Neural progenitor cell (in vitro differentiated cells): Measurements from ENCODE around the gene LRRN2. TPM values are rescaled to one million over a fixed set of nuclear protein-coding genes. Genes with fewer than 3 reads are reported as not detected.

Experiments
- DNase-seq: peaks from one replicate; pipeline ENCODE4 v3.0.0-alpha.2; 2016; ENCODE audit warnings: low spot score
- H2AFZ ChIP-seq: fragments of 200-600 bp; sonication (generic); replicated peaks from 2 replicates; pipeline ENCODE4 v1.6.1; 2016; ENCODE audit warnings: antibody characterized with exemption
- H3F3A ChIP-seq: fragments of 200-600 bp; sonication (generic); 2 replicates; pipeline ENCODE4 v1.6.1; 2016; ENCODE audit warnings: antibody characterized with exemption, low read depth
- H3K27ac ChIP-seq: fragments of 200-600 bp; sonication (generic); 2 replicates; pipeline ENCODE4 v1.5.1; 2016; ENCODE audit warnings: mild to moderate bottlenecking
- H3K27me3 ChIP-seq: fragments of 200-600 bp; sonication (generic); 2 replicates; pipeline ENCODE4 v1.6.1; 2016; ENCODE audit warnings: mild to moderate bottlenecking, moderate library complexity
- H3K36me3 ChIP-seq: fragments of 200-600 bp; sonication (generic); 2 replicates; pipeline ENCODE4 v1.5.1; 2016
- H3K4me1 ChIP-seq: fragments of 200-600 bp; sonication (generic); 2 replicates; pipeline ENCODE4 v1.6.1; 2016; ENCODE audit warnings: mixed run types
- H3K4me2 ChIP-seq: fragments of 200-600 bp; sonication (generic); 2 replicates; pipeline ENCODE4 v1.6.1; 2016
- H3K4me3 ChIP-seq: fragments of 200-600 bp; sonication (generic); 2 replicates; pipeline ENCODE4 v1.5.1; 2016
- H3K79me2 ChIP-seq: fragments of 200-600 bp; sonication (generic); 2 replicates; pipeline ENCODE4 v1.6.1; 2016; ENCODE audit warnings: low read depth
- H3K9ac ChIP-seq: fragments of 200-600 bp; sonication (generic); 2 replicates; pipeline ENCODE4 v1.6.1; 2016
- H3K9me3 ChIP-seq: fragments of 200-600 bp; sonication (generic); 2 replicates; pipeline ENCODE4 v1.5.1; 2016; ENCODE audit warnings: low read depth
- H4K20me1 ChIP-seq: fragments of 200-600 bp; sonication (generic); 2 replicates; pipeline ENCODE4 v1.6.1; 2016; ENCODE audit warnings: low read depth
- H3K27ac Mint-ChIP-seq: 3 replicates; pipeline ENCODE4 v1.8.0; 2021; ENCODE audit warnings: mixed read lengths
- H3K27me3 Mint-ChIP-seq: 2 replicates; pipeline ENCODE4 v1.8.0; 2022; ENCODE audit warnings: low read depth, mild to moderate bottlenecking, inconsistent platforms, moderate library complexity, mixed read lengths; ENCODE audit not compliant: insufficient read depth
- H3K36me3 Mint-ChIP-seq: 3 replicates; pipeline ENCODE4 v1.8.0; 2021; ENCODE audit warnings: mixed read lengths
- H3K4me1 Mint-ChIP-seq: 3 replicates; pipeline ENCODE4 v1.8.0; 2021; ENCODE audit warnings: mixed read lengths
- H3K4me3 Mint-ChIP-seq: 3 replicates; pipeline ENCODE4 v1.8.0; 2021; ENCODE audit warnings: mild to moderate bottlenecking, moderate library complexity, mixed read lengths
- H3K9me3 Mint-ChIP-seq: 3 replicates; pipeline ENCODE4 v1.8.0; 2020; ENCODE audit warnings: mixed read lengths
- CTCF ChIP-seq: fragments of 200-600 bp; sonication (generic); IDR thresholded peaks from 2 replicates; pipeline ENCODE4 v1.5.1; 2017; ENCODE audit warnings: antibody characterized with exemption, mild to moderate bottlenecking
- EZH2 ChIP-seq: fragments of 200-600 bp; sonication (generic); IDR thresholded peaks from 2 replicates; pipeline ENCODE4 v1.6.1; 2017; ENCODE audit warnings: antibody characterized with exemption, mild to moderate bottlenecking, moderate library complexity
- EZH2phosphoT487 ChIP-seq: fragments of 200-600 bp; sonication (generic); IDR thresholded peaks from 2 replicates; pipeline ENCODE4 v1.6.1; 2017; ENCODE audit warnings: antibody characterized with exemption
- total RNA-seq: library from RNA; depleted of rRNA; stranded (reverse); fragments of >200 nt; gene quantifications from 2 replicates; pipeline ENCODE4 v1.2.3, GENCODE V29; 2015; ENCODE audit warnings: low replicate concordance

LRRN2 gene
- total RNA-seq, 1 donor from 2014 or later: 1.9 TPM

GRCh38 chr1:204623894-204624361, 61.6 kb downstream of the LRRN2 start:
- Histone ChIP-seq H3K4me2 (no peak overlapping the region), H3K27ac (no peak overlapping the region), H3K9ac (no peak overlapping the region), H3F3A (no peaks in the 10 kb centered on the region), H3K79me2 (no peaks in the 10 kb centered on the region), H4K20me1 (no peaks in the 10 kb centered on the region), H3K36me3 (no peaks in the 10 kb centered on the region), H3K9me3 (no peaks in the 10 kb centered on the region), H2AFZ (no peak overlapping the region), H3K4me3 (no peak overlapping the region), H3K4me1 (peaks cover 31% of the 10 kb centered on the region), H3K27me3 (no peaks in the 10 kb centered on the region)
- Mint-ChIP-seq H3K4me3 (no peak overlapping the region), H3K4me1 (peaks cover 57% of the 10 kb centered on the region), H3K36me3 (no peaks in the 10 kb centered on the region), H3K27me3 (no peaks in the 10 kb centered on the region), H3K27ac (peak overlapping the region; percentile 75), H3K9me3 (peaks cover under 1% of the 10 kb centered on the region)
- DNase-seq: peak; percentile 57
- TF ChIP-seq CTCF: peak; percentile 28
- no peak for TF ChIP-seq EZH2phosphoT487

- DNase-seq: peak; percentile 21
- H3K9me3 Mint-ChIP-seq: peaks cover 2% of the 10 kb centered on the region
- no peak for TF ChIP-seq EZH2
- no peak for TF ChIP-seq EZH2phosphoT487
- no peak for TF ChIP-seq CTCF
These were observed 62.1 kb downstream of the LRRN2 start for GRCh38 chr1:204623365-204623893.

GRCh38 chr1:204621996-204622395, 63.5 kb downstream of the LRRN2 start:
- no peak overlapping the region for H3K27ac ChIP-seq
- Mint-ChIP-seq H3K4me3 (no peak overlapping the region), H3K36me3 (no peaks in the 10 kb centered on the region), H3K27me3 (peaks cover 2% of the 10 kb centered on the region), H3K4me1 (peaks cover 45% of the 10 kb centered on the region), H3K27ac (no peak overlapping the region), H3K9me3 (peaks cover 2% of the 10 kb centered on the region)
- no peak overlapping the region for H2AFZ ChIP-seq
- no peaks in the 10 kb centered on the region for H3K27me3 ChIP-seq
- no peak overlapping the region for H3K9ac ChIP-seq
- TF ChIP-seq EZH2phosphoT487 (no peak), EZH2 (no peak), CTCF (no peak)
- no peaks in the 10 kb centered on the region for H4K20me1 ChIP-seq
- no peak for DNase-seq
- peaks cover 24% of the 10 kb centered on the region for H3K4me1 ChIP-seq
- H3K9me3 ChIP-seq: no peaks in the 10 kb centered on the region
- no peaks in the 10 kb centered on the region for H3K79me2 ChIP-seq
- H3F3A ChIP-seq: no peaks in the 10 kb centered on the region
- no peak overlapping the region for H3K4me3 ChIP-seq
- H3K36me3 ChIP-seq: no peaks in the 10 kb centered on the region
- H3K4me2 ChIP-seq: no peak overlapping the region

More at GRCh38 chr1:204623365-204623893, 62.1 kb downstream of the LRRN2 start:
- no peak overlapping the region for H3K4me3 Mint-ChIP-seq
- H3K27ac Mint-ChIP-seq: peak overlapping the region; percentile 75
- H3K79me2 ChIP-seq: no peaks in the 10 kb centered on the region
- H3K27me3 Mint-ChIP-seq: no peaks in the 10 kb centered on the region
- H3K9ac ChIP-seq: no peak overlapping the region
- no peak overlapping the region for H3K27ac ChIP-seq
- H3K4me1 ChIP-seq: peaks cover 31% of the 10 kb centered on the region
- H4K20me1 ChIP-seq: no peaks in the 10 kb centered on the region
- no peaks in the 10 kb centered on the region for H3K36me3 Mint-ChIP-seq
- H2AFZ ChIP-seq: no peak overlapping the region
- no peaks in the 10 kb centered on the region for H3K9me3 ChIP-seq
- no peak overlapping the region for H3K4me3 ChIP-seq
- H3K4me1 Mint-ChIP-seq: peaks cover 54% of the 10 kb centered on the region
- no peak overlapping the region for H3K4me2 ChIP-seq
- no peaks in the 10 kb centered on the region for H3K27me3 ChIP-seq
- no peaks in the 10 kb centered on the region for H3K36me3 ChIP-seq
- no peaks in the 10 kb centered on the region for H3F3A ChIP-seq
